NK-92 treated with Interleukin-12 subunit alpha and Interleukin-12 subunit beta, amount 100 ng/mL, for 24 hours (cell line): ENCODE measurements around the gene CNOT4.
"Not testable (repeated sequence)": the region's sequence is repeated elsewhere in the genome, so short reads cannot be mapped to it uniquely, and the experiment has no call there.

Experiments
- DNase-seq: peaks from one replicate; lab custom pipeline; 2025; lab: John Stamatoyannopoulos, UW

CNOT4 gene

DNA sequence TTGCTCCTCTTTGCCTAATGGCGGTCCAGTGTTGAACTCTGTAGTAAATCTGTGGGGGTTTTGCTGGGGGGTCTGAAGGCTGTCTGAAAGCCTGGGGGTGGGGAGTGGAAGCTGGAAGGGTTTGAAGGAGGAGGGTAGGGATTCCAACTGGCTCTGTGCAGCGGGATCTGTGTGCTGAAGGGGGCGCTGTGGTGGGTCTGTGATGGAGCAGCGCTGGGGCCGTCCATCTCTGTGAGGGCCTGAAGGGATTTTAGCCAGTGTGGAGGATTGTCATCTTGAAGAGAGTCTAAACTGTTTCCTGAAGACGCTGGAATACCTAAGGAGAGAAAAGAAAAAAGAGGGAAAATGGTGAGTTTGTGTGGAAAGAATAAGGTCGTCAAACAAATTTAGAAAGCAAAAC, 147.0 kb downstream of the CNOT4 start:
- no peak for DNase-seq

DNA sequence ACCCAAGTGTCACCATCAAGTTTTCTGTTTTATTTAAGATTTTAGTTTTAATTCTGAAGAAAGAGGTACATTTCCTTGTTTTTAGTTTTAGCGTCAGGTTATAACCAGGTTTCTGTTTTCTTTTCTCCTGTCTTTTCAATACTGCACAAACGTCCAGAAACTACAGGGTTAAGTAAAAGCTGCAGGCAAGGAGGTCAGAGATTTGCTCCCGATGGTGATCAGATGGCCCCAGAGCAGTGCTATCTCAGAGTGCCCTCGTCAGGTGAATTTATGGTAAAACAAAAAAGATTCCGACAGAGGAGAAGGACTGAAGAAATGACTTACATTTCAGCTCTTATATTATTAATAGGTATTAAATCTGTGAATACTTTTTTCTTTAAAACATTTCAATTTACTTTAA, 148.1 kb downstream of the CNOT4 start:
- no peak for DNase-seq

DNA sequence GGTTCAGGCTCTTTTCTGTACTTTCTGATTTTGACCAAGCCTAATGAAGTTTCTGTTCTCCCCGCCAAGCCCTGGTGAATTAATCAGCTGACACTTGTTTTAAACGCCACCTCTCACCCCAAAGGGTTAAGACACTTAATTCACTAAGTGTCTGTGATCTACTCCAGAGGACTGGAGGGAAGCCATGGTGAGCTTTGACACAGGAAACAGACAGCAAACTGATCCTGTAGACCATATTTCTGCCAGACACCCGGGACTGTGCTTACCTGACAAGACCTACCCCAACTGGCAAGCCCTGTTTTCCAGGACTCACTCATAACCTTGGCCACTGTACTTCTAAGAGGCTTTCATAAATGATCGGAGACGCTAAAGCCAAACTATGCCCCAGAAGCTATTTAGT, 150.3 kb downstream of the CNOT4 start:
- no peak for DNase-seq

DNA sequence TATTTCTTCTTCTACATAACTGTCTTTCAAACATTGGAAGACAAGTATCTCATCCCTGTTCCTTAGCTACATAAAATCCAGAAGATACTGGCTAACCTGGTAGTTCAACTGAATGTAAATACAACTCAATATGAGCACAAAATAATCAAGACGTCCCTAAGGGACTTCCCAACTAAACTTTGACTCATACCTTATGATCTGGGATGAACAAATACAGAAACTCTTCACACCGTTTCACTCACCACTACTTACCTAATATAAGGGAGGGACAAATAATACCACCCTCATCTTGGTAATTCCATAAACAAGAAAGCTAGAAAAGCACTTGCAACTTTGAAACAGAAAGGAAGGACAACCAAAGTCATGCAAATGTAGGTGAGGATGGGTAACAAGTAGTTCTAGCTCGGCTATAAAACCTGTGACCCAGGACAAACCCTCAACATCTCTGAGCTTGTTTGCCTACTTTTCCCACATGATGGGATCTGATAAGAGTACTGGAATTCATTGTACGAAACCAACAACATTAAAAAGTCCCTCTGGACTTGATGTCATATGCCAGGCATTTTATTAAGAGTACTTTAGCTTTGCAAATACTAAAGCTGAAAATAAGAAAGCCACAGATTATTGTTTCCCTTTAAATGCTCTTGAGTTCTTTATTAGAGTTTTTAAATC, 154.4 kb downstream of the CNOT4 start:
- no peak for DNase-seq

DNA sequence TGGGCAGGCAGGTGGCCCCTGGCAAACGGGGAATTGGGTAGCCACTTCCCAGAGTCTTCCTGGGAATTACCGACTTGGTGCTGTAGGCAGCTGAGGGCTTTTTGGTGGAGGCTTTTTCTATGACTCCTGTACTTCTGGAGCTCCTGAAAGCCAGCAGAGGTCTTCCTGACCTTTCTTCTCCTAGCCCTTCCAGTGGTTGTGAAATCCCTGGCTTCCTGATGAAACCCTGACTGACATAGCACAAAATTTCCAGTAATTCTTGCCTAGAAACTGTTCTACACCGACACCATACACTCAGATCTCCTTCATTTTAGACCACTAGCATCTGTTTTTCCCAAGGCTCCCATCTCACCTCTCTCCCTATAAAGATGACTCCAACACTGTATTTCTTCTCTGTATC, 156.1 kb downstream of the CNOT4 start:
- no peak for DNase-seq

DNA sequence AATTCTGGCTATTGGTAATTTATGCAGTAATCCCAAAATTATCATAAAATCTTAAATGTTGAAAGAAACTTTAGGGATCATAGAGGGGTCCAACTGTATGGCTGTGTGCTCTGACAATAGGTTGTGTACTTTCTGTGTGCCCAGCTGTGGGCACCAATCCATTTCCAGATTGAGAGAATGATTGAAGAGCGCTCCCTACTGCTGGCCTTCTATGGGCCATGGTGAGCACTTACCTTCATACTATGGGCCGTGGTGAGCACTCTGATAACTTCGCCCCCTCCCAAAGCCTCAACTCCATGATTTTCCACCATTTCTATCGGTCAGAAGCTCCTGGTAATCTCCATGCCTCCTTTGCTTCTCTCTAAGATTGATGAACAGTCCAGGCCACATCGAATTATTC, 157.6 kb downstream of the CNOT4 start:
- DNase-seq, result no peak

DNA sequence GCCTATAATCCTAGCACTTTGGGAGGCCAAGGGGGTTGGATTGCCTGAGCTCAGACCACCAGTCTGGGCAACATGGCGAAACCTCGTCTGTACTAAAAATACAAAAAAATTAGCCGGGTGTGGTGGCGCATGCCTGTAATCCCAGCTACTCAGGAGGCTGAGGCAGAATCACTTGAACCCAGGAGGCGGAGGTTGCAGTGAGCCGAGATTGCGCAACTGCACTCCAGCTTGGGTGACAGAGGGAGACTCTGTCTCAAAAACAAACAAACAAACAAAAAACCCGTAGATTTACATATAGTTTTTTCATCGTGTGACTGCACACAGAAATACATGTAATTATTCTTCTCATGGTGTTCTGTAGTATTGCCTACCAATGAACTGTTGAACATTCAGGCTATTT, 158.8 kb downstream of the CNOT4 start:
- DNase-seq, result not testable (repeated sequence)

DNA sequence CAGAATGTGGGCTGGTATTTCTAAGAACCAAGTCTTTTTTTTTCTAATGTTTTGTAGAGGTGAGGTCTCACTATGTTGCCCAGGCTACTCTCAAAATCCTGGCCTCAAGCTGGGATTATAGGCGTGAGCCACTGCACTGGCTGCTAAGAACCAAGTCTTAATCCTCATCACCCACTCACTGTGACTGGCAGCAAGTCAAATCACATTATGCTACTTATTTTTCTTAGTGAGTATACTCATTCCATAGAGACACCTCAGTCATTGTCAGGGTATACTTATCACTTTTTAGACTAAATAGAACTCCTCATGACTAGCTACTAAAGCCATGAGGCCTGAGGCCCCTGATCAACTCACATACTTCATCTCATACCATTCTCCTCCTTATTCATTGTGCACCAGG, 160.2 kb downstream of the CNOT4 start:
- DNase-seq, result no peak

DNA sequence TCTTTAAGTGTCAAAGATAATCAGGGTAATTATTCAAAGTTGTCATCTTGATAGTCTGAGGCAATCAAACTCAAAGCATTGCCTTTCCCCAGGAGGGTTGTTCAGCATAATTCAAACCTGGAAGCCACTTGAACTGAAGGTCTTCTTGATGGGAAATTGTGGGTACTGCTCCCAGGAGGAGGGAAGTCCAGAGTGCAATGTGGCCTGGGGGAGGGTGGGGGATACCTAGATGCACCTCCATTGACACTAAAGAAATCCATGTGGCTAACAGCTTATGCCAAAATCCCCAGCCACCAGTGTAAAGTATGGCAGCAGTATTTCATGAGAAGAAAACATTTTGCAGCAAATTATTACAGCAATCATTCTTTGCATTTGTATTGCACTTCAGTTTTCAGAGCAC, 161.4 kb downstream of the CNOT4 start:
- DNase-seq, result no peak

DNA sequence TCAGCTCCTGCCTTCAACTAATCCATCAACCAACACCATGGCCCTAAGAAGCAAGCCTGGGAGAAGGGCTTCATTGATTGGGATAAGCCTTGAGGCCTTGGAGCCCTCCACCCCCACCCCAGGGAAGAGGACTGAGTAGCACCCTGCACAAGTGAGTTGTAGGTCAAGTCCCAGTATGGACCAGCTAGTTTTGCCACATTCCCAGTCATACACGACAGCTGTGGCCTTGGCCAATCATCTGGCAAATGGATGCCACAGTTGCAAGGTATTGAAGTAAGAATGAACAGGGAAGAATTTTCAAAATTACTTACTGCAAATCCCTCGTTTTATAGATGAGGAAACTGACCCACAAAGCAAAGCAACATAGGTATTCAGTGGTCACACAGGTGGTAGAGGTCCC, 166.5 kb downstream of the CNOT4 start:
- DNase-seq, result no peak

DNA sequence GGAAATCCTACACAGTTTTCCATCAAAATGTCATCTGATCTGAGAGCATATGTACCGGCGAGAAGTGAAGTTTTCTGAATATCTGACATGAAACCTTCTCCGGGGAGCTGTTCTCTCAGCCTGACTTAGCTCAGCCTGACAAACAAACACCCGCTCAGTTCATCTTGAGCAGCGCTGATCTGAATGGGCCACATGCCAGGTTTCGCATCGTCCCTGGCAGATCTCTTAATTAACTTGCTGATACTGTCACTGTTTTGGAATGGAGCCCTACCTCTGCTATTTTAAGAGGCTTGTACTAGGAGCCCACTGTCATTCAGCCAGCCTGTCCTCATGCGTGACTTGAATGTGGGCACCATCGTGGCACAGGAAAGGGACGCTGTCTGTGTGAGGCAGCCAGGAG, 167.0 kb downstream of the CNOT4 start:
- DNase-seq, result no peak

DNA sequence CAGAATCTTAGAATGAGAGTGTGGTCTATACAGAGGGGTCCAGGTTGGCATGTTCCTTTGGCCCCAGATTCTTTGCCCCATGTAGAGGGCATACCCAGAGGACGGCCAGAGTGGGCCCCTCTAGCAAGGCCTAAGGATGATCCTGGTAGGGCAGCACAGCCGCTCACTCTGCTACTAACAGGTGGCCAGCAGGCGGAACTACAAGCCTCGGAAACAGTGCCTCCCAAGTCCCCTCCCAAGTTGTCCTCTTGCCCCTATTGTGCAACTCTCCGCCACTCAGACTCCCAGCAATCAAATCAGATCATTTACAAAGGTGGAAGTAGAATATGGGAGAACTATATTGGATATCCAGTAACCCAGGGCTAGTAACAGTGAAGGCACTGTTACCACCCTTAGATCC, 168.9 kb downstream of the CNOT4 start:
- no peak for DNase-seq

DNA sequence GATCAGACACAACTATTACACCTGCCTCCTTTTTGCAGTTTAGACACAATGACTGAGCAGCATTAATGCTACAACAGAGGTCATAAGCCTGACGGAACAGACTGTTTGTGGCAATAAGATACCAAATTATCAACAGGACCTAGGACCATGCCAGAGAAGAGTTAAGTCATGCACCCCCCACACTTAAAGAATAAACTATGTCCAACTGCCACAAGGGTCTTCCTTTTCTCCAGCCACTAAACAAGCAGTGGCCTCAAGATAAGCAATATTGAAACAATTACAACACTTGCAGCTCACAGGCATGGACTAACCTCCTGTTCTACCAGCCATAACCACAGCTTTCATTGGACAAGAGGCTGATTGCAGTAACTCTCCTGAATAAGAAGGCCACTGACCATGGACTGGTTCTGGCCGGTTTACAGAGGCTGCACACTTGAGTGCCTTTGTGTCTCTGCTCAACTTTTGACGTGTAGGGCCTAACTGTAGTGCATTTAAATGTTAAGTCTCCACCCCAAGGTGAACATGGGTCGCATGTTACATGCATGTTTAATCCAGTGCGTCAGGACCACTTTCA, 171.8 kb downstream of the CNOT4 start:
- DNase-seq, result no peak

DNA sequence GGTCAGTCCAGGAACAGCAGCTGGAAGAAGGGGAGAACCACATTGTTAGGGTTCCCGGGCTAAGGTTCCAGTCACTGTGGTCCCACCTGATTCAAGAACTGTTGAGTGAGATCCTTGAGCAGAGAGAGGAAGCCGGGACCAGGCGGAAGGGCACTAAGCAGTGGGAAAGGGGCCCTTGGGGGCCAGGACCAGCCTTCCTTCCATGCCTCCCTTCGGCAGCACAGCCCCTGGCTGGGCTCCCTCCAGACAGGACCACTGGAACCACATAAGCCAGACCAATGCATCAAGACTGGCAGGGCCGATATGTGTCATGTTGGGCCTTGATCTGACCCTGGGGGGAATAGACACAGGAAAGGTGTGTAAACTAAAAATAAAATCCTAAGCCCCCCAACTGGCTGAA, 172.4 kb downstream of the CNOT4 start:
- DNase-seq, result no peak

DNA sequence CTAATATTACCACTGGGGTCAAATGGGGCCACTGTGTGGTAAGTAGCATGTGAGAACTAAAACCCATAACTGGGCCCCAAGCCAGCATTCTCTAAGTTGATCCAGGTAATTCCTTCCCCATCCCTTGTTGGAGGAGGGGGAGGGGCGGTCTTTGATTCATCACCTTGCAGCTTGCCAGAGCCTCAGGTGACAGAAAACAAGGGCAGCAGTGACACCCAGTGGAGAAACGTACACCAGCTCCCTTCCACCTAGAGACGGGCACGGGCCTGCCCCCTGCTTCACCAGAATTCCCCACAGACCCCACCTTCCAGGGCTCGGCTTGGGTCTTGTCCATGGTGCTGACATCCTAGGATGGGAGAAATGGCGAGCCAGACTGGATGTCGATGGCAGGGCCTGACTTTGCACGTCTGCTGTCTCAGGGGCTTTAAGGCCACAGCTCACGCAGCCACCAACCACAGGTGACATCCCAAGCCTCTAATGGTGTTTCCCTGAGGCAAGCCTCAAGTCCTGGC, 174.2 kb downstream of the CNOT4 start:
- peak; percentile 11 for DNase-seq

DNA sequence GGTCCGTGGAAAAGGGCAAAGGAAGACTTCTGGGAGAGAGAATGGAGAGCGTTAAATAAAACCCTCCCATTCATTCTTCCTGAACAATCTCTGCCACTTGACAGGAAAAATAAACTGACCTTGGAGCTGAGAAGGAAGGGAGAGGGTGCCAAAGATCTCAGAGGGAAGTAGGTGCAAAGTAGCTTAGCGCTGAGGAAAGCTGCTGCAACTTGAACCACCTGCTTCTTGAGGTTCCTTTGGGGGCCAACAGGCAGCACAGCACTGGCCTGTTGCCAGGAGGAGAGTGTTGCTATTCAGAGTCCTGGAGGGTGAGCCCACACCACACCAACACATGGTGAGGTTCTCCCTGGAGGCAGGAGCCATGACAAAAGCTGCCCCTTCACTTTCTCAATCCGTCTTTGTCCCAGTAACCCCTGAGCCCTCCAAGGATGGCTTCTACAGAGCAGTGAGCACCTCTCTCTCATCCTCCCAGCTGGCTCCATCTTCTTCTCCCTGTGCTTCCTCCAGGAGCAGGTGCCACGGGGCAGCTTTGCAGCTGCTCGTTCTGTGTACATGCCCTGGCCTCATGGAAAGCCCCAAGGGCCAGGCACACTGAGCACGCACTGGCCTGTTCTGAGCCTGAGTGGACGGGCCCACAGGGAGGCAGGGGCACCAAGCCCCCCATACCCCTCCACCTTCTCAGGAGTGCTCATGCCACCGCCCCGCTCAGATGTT, 174.9 kb downstream of the CNOT4 start:
- no peak for DNase-seq

DNA sequence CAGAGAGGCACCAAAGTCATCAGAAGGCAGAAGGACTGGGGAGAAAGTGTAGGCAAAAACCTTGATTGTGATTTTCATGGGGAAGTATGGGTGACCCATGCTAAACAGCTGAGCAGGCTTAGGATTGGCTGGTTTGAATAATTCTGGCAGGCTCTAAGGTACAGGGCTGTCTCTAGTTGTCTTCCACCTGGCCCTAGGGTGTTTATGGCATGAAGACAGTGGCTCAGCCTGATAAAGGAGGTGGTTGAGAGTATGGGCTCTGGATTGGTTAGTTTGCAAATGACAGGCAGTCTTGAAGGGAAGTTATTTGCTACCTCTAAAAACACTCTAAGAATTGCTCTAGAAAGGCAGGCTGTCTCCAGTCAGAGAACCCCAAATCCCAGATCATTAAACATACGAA, 176.0 kb downstream of the CNOT4 start:
- DNase-seq, result no peak

DNA sequence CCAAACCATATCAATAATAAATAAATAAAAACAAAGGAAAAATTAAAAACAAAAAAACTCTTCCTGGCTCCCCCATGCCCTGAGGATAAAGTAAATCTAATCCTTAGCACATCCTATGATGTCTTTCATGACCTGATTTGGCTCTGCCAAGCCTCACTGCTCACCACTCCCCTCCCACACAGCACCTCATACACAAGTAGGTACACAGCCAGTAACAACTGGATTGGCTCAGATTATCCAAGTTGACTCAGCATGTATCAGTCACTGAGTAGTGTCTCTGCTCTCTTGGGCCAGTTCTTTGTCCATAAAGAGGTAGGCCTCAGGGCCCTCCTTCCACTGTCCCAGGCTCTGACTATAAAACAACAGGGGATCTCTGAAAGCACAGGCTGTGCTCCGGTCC, 176.7 kb downstream of the CNOT4 start:
- DNase-seq, result no peak

DNA sequence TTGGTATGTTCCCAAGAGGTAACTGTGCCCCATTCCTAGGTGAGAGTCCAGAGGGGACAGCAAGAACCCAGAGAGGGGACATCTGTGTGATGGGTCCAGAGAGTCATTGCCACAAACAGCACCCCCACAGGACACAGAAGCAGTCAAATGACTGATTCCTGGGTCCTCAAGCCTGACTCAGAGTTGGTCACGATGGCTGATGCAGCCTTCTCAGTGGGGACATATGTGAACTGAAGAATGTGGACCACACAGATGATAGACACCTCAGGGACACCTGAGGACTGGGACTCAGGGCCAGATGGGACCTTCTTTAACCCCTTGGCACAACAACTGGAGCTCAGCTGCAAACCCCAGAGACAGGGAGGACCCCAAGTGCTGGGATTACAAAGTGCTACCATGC, 179.8 kb downstream of the CNOT4 start:
- no peak for DNase-seq

DNA sequence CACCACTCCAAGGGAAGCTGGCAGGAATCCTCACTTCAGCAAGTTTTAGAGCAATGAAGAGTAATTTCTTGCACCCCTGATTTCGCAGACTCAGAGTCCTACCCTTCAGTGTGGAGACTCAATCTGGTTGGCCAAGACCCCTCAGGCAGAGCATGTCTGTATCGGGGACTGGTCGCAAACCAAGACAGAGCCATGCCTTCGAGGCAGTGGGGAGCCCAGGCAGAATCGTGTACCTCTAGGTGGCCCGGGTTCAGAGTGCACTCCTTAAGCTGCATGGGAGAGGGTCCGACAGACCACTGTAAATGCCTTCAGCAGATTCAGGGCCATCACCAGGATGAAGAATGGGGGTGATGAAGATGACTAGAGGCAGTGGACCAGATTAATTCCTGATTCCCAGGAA, 181.4 kb downstream of the CNOT4 start:
- no peak for DNase-seq

DNA sequence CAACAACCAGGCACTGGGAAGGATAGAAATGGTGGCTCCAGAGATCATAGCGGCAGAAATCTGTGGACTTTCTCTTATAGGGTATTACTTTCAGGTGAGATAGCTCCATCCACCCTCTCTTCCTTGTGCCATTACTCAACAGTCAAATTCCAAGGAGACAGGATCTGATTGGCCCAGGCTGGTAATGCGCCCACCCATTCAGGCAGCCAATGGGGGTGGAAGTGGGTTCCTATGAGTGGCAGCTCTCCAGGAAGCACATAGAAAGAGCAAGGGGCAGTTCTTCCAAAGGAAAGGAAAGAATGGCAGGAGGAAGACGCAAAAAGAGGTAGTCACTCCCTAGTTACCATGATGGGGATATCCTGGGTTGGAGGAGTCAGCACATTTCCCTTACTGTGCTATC, 181.8 kb downstream of the CNOT4 start:
- DNase-seq, result no peak

DNA sequence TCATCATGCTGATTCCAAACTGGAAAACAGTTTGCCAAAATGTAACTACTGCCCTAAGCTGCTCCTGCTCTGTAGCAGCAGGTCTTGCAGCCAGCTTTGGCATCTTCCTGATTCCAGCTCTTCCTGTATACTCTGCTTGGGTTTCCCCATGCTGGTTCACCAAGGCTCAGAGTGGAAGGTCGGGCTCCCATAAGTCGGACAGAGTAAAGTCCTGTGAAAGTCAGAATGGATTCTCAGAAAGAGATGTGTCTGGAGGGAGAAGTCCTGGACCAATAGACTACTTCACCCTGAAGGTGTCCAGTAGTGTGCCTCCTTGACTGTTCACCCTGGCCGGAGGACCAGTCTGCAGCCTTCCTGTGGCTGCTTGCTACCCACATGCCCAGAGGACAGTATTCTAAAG, 182.4 kb downstream of the CNOT4 start:
- no peak for DNase-seq

DNA sequence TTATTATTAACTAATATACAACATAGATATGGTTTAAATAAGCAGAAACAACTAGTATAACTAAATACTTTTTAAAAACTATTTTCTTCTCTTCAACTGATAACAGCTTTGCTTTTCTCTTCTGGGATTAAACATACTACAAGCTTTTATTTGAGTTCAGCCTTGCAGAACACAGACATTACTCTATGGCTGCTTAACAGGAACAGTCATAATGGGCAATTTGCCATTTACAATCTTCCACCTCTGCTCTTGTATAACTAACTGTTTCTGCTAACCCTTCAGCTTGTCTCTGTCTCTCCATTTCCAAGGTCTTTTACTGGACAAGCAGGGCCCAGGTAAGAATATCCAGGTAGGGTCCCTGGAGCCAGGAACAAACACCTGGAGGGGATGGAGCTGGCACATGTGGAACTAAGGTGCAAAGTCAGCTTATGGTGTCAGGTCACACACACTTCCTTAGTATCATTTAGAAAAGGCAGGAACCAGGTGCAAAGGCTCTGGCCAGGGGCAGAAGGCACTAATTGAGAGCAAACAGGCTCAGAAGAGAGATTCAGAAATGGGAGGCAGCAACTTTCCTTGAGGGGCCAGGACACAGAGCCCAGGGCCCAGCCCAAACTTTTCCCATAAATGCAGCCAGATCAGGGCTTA, 183.1 kb downstream of the CNOT4 start:
- DNase-seq, result no peak
